DND-41 (cell line): ENCODE measurements around the gene LMOD2.
A peak's percentile ranks its signal among the peaks of the same experiment; 100 is the strongest.
"Not testable (repeated sequence)": the region's sequence is repeated elsewhere in the genome, so short reads cannot be mapped to it uniquely, and the experiment has no call there.

Experiments
- ATAC-seq: fragments of 200-7000 bp; cut with Tn5 transposase; 3 replicates; pipeline ENCODE4 v1.9.1; 2021; ENCODE audit warnings: low read depth; ENCODE audit not compliant: insufficient read depth
- DNase-seq: peaks from one replicate; pipeline ENCODE4 v3.0.0-alpha.2; 2020
- H2AFZ ChIP-seq: 2 replicates; pipeline ENCODE4 v1.6.0; 2012; ENCODE audit warnings: low read depth, low read length
- H3K27ac ChIP-seq: 2 replicates; pipeline ENCODE4 v1.5.1; 2012; ENCODE audit warnings: low read length, inconsistent platforms
- H3K27me3 ChIP-seq: fragments of 200-600 bp; sonication (generic); 2 replicates; pipeline ENCODE4 v1.6.0; 2012; ENCODE audit warnings: low read length, mild to moderate bottlenecking, inconsistent platforms; ENCODE audit not compliant: insufficient read depth, poor library complexity
- H3K36me3 ChIP-seq: 2 replicates; pipeline ENCODE4 v1.5.1; 2012; ENCODE audit warnings: low read length, inconsistent platforms; ENCODE audit not compliant: insufficient read depth
- H3K4me1 ChIP-seq: 2 replicates; pipeline ENCODE4 v1.5.1; 2012; ENCODE audit warnings: mild to moderate bottlenecking, low read length; ENCODE audit not compliant: insufficient read depth
- H3K4me2 ChIP-seq: 2 replicates; pipeline ENCODE4 v1.6.0; 2012; ENCODE audit warnings: mild to moderate bottlenecking, moderate library complexity, low read length, inconsistent platforms; ENCODE audit not compliant: insufficient read depth
- H3K4me3 ChIP-seq, 2 experiments: fragments of 200-600 bp in 1 of 2; shearing (Covaris generic) in 1 of 2; 2 replicates each; pipeline ENCODE4 v1.5.1; 2012 to 2016; ENCODE audit warnings: inconsistent platforms in 2 of 2, low read length in 2 of 2, mild to moderate bottlenecking in 2 of 2, low read depth in 1 of 2, moderate library complexity in 1 of 2
- H3K79me2 ChIP-seq: 2 replicates; pipeline ENCODE4 v1.6.0; 2012; ENCODE audit warnings: low read length, inconsistent platforms; ENCODE audit not compliant: insufficient read depth
- H3K9ac ChIP-seq: 2 replicates; pipeline ENCODE4 v1.6.0; 2012; ENCODE audit warnings: low read depth, mild to moderate bottlenecking, inconsistent platforms, low read length, moderate library complexity
- H3K9me3 ChIP-seq: 2 replicates; pipeline ENCODE4 v1.5.1; 2012; ENCODE audit warnings: low read length, moderate library complexity, mild to moderate bottlenecking, inconsistent platforms; ENCODE audit not compliant: insufficient read depth, severe bottlenecking
- H4K20me1 ChIP-seq: 2 replicates; pipeline ENCODE4 v1.6.0; 2012; ENCODE audit warnings: low read length; ENCODE audit not compliant: insufficient read depth
- CTCF ChIP-seq: IDR thresholded peaks from 2 replicates; pipeline ENCODE4 v1.5.1; 2012; ENCODE audit warnings: borderline replicate concordance, low read length, moderate library complexity, mild to moderate bottlenecking; ENCODE audit not compliant: poor library complexity, severe bottlenecking; ENCODE audit errors: extremely low read depth
- EZH2 ChIP-seq: IDR thresholded peaks from 3 replicates; pipeline ENCODE4 v1.6.1; 2012; ENCODE audit warnings: borderline replicate concordance, low read depth, mild to moderate bottlenecking, moderate library complexity, low read length, inconsistent platforms; ENCODE audit not compliant: severe bottlenecking

Gene LMOD2

GRCh38 chr7:123632808-123633207, 22.9 kb upstream of the LMOD2 start:
- Histone ChIP-seq H4K20me1 (no peaks in the 10 kb centered on the region), H3K9me3 (no peaks in the 10 kb centered on the region), H3K36me3 (no peaks in the 10 kb centered on the region), H3K4me2 (no peak overlapping the region), H3K9ac (no peak overlapping the region), H3K27me3 (no peaks in the 10 kb centered on the region), H3K4me3 (no peak overlapping the region), H3K4me1 (no peaks in the 10 kb centered on the region), H3K27ac (no peak overlapping the region), H3K79me2 (no peaks in the 10 kb centered on the region), H2AFZ (no peak overlapping the region)
- TF ChIP-seq EZH2 = no peak
- no peak for TF ChIP-seq CTCF
- DNase-seq (no peak), ATAC-seq (no peak)

DNA sequence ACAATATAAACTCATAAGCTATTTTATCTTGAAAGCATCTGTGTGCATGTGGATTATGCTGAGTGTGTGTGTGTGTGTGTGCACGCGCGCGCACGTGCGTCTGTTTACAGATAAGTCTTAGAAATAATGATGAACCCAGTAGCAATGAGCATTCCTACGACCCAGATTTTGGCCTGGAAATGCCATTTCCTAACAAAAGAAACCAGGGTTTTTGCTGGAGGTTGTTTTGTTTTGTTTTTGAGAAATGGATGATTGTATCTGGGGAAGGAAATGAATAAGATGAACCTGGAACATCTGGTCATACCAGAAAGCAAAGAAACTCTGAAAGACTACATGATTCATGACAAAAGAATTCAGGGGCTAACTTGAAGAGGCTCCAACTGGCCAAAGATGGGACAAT, 22.1 kb upstream of the LMOD2 start:
- H3K4me2 ChIP-seq = no peak overlapping the region
- no peak overlapping the region for H2AFZ ChIP-seq
- H3K79me2 ChIP-seq = no peaks in the 10 kb centered on the region
- H3K4me1 ChIP-seq = no peaks in the 10 kb centered on the region
- H4K20me1 ChIP-seq = no peaks in the 10 kb centered on the region
- H3K36me3 ChIP-seq = no peaks in the 10 kb centered on the region
- no peaks in the 10 kb centered on the region for H3K9me3 ChIP-seq
- H3K27ac ChIP-seq = no peak overlapping the region
- no peak for TF ChIP-seq CTCF
- no peak for TF ChIP-seq EZH2
- no peak overlapping the region for H3K4me3 ChIP-seq
- no peak overlapping the region for H3K9ac ChIP-seq
- ATAC-seq = no peak
- no peak for DNase-seq
- no peaks in the 10 kb centered on the region for H3K27me3 ChIP-seq

DNA sequence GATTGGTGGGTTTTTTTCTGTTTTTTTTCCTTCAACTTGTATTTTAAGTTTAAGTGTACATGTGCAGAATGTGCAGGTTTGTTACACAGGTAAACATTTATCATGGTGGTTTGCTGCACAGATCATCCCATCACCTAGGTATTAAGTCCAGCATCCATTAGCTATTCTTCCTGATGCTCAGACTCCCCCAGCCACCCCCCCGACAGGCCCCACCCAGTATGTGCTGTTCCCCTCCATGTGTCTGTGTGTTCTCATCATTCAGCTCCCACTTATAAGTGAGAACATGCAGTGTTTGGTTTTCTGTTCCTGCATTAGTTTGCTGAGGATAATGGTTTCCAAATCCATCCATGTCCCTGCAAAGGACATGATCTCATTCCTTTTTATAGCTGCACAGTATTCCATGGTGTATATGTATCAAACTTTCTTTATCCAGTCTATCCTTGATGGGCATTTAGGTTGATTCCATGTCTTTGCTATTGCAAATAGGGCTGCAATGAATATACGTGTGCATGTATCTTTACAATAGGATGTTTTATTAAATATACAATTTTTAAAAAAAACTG, 21.6 kb upstream of the LMOD2 start:
- H3K27ac ChIP-seq, H3K9ac ChIP-seq, H2AFZ ChIP-seq, H3K79me2 ChIP-seq, H3K36me3 ChIP-seq, DNase-seq, H3K27me3 ChIP-seq, ATAC-seq, H3K4me1 ChIP-seq, H3K9me3 ChIP-seq, H4K20me1 ChIP-seq, H3K4me3 ChIP-seq, H3K4me2 ChIP-seq: not testable (repeated sequence)

- no peak overlapping the region for H3K27ac ChIP-seq
- ATAC-seq (peak; percentile 68; the same call in 1 of the 3 replicates), DNase-seq (no peak)
- H4K20me1 ChIP-seq = no peaks in the 10 kb centered on the region
- no peaks in the 10 kb centered on the region for H3K36me3 ChIP-seq
- H2AFZ ChIP-seq = no peak overlapping the region
- no peak overlapping the region for H3K4me2 ChIP-seq
- H3K79me2 ChIP-seq = no peaks in the 10 kb centered on the region
- no peaks in the 10 kb centered on the region for H3K27me3 ChIP-seq
- no peak overlapping the region for H3K9ac ChIP-seq
- TF ChIP-seq EZH2 (no peak), CTCF (peak; percentile 58)
- H3K4me3 ChIP-seq = no peak overlapping the region
- no peaks in the 10 kb centered on the region for H3K4me1 ChIP-seq
- H3K9me3 ChIP-seq = no peaks in the 10 kb centered on the region
Measured at GRCh38 chr7:123635551-123636359, 19.9 kb upstream of the LMOD2 start.
